ENCODE data around the gene ISG15. TPM values are rescaled to one million over a fixed set of nuclear protein-coding genes. Genes with fewer than 3 reads are reported as not detected.

Gene ISG15
- total and polyA plus RNA-seq, 4 donors: 27.7 to 48.8 (median 31.2) TPM

DNA sequence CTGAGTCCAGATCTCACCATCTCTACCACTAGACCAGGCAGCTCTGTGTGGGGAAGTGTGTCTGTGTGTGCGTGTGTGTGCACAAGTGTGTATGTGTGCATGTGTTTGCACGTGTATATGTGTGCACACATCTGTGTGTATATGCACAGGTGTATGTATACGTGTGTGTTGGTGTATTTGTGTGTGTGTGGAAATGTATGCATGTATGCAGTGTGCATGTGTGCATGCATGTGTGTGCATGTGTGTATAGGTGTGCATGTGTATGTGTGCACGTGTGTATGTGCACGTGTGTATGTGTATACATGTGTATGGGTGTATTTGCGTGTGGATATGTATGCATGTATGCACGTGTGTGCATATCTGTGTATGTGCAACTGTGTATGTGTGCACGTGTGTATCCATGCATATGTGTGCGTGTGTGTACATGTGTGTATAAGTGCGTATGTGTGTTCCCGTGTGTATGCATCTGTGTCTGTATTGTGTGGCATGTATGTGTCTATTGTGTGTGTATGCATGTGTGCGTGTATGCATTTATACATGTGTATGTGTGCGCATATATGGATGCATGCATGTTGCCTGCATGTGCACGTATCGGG lies 43.9 kb upstream of the ISG15 start:
- DNase-seq (ENCODE audit: low read depth in 4 of 6, low spot score in 6 of 6): no peak
- Histone ChIP-seq H3K36me3 (ENCODE audit: control insufficient read depth, insufficient read depth, low read length) (peaks cover 22% of the 10 kb centered on the region), H3K27ac (ENCODE audit: low read depth, low read length) (no peak overlapping the region), H3K4me1 (ENCODE audit: control insufficient read depth, insufficient read depth, low read length) (peaks cover 13% of the 10 kb centered on the region), H3K27me3 (ENCODE audit: control insufficient read depth, insufficient read depth, low read length) (peaks cover 69% of the 10 kb centered on the region), H3K9me3 (ENCODE audit: control insufficient read depth, insufficient read depth, low read length) (no peaks in the 10 kb centered on the region), H3K4me3 (ENCODE audit: low read depth, low read length) (no peak overlapping the region)
- WGBS (ENCODE audit: insufficient coverage): 91% methylated on average over 14 of the region's 15 CpGs

DNA sequence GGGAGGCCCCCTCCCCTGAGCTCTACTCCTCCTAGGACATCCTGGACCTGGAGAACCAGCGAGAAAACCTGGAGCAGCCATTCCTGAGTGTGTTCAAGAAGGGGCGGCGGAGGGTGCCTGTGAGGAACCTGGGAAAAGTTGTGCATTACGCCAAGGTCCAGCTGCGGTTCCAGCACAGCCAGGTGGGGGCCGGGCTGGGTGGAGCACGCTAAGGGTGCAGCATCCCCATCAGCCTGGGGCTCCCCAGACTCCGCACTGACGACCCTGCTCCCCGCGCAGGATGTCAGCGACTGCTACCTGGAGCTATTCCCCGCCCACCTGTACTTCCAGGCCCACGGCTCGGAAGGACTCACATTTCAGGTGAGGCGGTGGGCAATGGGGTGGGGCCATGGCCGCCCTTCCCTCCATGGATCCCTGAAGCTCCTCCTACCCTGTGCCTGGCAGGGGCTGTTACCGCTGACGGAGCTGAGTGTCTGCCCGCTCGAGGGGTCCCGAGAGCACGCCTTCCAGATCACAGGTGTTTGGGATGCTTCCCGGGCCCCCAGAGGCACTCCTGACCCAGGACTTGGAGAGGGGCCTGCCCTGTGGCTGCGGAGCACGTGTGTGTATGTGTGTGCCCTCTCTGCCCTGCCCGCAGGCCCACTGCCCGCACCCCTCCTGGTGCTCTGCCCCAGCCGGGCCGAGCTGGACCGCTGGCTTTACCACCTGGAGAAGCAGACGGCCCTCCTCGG lies 42.9 kb upstream of the ISG15 start:
- Histone ChIP-seq H3K9me3 (ENCODE audit: control insufficient read depth, insufficient read depth, low read length) (no peaks in the 10 kb centered on the region), H3K4me1 (ENCODE audit: control insufficient read depth, insufficient read depth, low read length) (peaks cover 13% of the 10 kb centered on the region), H3K27ac (ENCODE audit: low read depth, low read length) (no peak overlapping the region), H3K27me3 (ENCODE audit: control insufficient read depth, insufficient read depth, low read length) (peaks cover 69% of the 10 kb centered on the region), H3K4me3 (ENCODE audit: low read depth, low read length) (no peak overlapping the region), H3K36me3 (ENCODE audit: control insufficient read depth, insufficient read depth, low read length) (peaks cover 14% of the 10 kb centered on the region)
- DNase-seq (ENCODE audit: low read depth in 4 of 6, low spot score in 6 of 6): no peak
- 13% methylated on average over 33 of the region's 33 CpGs for WGBS (ENCODE audit: insufficient coverage)

DNA sequence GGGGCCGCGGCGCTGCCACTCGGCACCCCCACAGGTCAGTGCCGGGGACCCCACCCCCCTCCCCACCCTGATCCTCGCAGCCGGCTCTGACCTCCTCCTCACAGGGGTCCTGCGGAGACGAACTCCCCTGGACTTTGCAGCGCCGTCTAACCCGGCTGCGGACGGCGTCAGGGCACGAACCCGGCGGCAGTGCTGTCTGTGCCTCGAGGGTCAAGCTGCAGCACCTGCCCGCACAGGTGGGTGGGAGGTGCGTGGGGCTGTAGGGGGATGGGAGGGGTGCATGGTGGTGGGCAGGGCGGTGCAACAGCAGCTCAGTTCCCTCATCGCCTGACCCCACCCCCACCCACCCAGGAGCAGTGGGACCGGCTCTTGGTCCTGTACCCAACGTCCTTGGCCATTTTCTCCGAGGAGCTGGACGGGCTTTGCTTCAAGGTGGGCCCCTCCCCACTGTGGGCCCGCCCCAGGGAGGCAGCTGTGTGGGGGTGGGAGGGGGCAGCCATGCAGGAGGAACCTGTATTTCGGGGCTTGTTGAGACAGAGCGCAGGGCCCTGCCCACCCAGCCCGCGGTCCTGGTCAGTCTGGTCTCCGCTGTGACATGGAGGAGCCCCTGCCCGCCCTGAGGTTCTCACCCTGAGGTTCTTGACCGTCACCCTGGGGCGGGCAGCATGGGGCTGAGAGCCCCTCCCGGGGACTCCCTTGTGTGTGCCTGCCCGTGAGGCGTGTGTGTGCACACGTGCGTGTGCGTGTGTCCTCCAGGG lies 42.1 kb upstream of the ISG15 start:
- Histone ChIP-seq H3K27me3 (ENCODE audit: control insufficient read depth, insufficient read depth, low read length) (peaks cover 65% of the 10 kb centered on the region), H3K27ac (ENCODE audit: low read depth, low read length) (no peak overlapping the region), H3K36me3 (ENCODE audit: control insufficient read depth, insufficient read depth, low read length) (peaks cover 6% of the 10 kb centered on the region), H3K4me1 (ENCODE audit: control insufficient read depth, insufficient read depth, low read length) (peaks cover 15% of the 10 kb centered on the region), H3K4me3 (ENCODE audit: low read depth, low read length) (no peak overlapping the region), H3K9me3 (ENCODE audit: control insufficient read depth, insufficient read depth, low read length) (no peaks in the 10 kb centered on the region)
- 40% methylated on average over 34 of the region's 42 CpGs for WGBS (ENCODE audit: insufficient coverage)
- no peak for DNase-seq (ENCODE audit: low read depth in 4 of 6, low spot score in 6 of 6)

DNA sequence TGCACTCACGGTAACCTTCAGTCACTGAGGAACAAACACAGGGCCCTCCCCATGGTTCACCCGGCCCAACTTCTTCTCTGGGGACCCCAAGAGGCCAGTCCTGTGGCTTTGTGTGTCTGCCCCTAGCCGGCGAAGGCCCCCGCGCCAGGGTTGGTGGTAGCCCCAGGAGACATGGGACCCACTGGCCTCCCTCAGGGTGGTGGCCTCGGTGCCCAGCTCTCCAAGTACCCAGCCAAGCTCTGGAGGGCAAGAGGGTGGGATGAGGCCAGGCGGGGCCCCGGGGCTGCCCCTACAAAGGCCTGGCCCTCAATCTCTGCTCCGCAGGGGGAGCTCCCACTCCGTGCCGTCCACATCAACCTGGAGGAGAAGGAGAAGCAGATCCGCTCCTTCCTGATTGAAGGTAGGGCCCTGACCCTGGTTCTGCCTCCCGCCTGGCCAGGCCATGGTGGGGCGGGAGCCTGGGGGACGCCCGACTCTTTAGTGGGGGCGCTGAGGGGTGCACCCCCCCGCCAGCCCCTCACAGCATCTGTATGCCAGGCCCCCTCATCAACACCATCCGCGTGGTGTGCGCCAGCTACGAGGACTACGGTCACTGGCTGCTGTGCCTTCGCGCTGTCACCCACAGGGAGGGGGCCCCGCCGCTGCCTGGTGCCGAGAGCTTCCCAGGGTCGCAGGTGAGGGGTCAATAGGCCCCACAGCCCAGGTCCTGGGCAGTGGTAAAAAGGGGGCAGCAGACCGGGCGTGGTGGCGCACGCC lies 41.4 kb upstream of the ISG15 start:
- Histone ChIP-seq H3K36me3 (ENCODE audit: control insufficient read depth, insufficient read depth, low read length) (peaks cover 2% of the 10 kb centered on the region), H3K9me3 (ENCODE audit: control insufficient read depth, insufficient read depth, low read length) (no peaks in the 10 kb centered on the region), H3K27me3 (ENCODE audit: control insufficient read depth, insufficient read depth, low read length) (peaks cover 57% of the 10 kb centered on the region), H3K27ac (ENCODE audit: low read depth, low read length) (no peak overlapping the region), H3K4me3 (ENCODE audit: low read depth, low read length) (no peak overlapping the region), H3K4me1 (ENCODE audit: control insufficient read depth, insufficient read depth, low read length) (peaks cover 7% of the 10 kb centered on the region)
- 76% methylated on average over 33 of the region's 34 CpGs for WGBS (ENCODE audit: insufficient coverage)
- no peak for DNase-seq (ENCODE audit: low read depth in 4 of 6, low spot score in 6 of 6)

DNA sequence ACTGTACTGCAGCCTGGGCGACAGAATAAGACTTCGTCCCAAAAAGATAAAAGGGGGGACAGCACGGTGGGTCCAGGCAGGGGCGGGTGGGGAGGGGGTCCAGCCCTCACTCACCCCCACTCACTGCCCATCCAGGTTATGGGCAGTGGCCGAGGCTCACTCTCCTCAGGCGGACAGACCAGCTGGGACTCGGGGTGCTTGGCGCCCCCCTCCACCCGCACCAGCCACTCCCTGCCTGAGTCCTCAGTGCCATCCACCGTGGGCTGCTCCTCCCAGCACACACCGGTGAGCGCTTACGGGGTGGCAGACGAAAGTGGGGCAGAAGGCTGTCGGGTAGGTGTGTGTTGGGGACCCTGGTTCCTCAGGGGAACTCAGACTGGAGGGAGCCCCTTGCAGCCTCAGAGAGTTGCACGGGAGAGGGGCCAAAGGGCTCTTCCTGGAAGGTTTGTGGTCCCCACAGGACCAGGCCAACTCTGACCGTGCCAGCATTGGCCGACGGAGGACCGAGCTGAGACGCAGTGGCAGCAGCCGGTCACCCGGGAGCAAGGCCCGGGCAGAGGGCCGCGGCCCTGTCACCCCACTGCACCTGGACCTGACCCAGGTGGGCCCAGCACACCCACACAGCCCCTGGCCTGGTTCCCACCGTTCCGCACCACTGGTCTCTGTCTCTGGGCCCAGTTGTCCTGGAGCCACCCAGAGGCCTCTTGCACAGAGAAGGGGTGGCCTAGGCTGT lies 40.4 kb upstream of the ISG15 start:
- Histone ChIP-seq H3K36me3 (ENCODE audit: control insufficient read depth, insufficient read depth, low read length) (no peaks in the 10 kb centered on the region), H3K4me1 (ENCODE audit: control insufficient read depth, insufficient read depth, low read length) (peaks cover 4% of the 10 kb centered on the region), H3K27ac (ENCODE audit: low read depth, low read length) (no peak overlapping the region), H3K4me3 (ENCODE audit: low read depth, low read length) (no peak overlapping the region), H3K9me3 (ENCODE audit: control insufficient read depth, insufficient read depth, low read length) (no peaks in the 10 kb centered on the region), H3K27me3 (ENCODE audit: control insufficient read depth, insufficient read depth, low read length) (peaks cover 48% of the 10 kb centered on the region)
- no peak for DNase-seq (ENCODE audit: low read depth in 4 of 6, low spot score in 6 of 6)
- 84% methylated on average over 17 of the region's 28 CpGs for WGBS (ENCODE audit: insufficient coverage)

DNA sequence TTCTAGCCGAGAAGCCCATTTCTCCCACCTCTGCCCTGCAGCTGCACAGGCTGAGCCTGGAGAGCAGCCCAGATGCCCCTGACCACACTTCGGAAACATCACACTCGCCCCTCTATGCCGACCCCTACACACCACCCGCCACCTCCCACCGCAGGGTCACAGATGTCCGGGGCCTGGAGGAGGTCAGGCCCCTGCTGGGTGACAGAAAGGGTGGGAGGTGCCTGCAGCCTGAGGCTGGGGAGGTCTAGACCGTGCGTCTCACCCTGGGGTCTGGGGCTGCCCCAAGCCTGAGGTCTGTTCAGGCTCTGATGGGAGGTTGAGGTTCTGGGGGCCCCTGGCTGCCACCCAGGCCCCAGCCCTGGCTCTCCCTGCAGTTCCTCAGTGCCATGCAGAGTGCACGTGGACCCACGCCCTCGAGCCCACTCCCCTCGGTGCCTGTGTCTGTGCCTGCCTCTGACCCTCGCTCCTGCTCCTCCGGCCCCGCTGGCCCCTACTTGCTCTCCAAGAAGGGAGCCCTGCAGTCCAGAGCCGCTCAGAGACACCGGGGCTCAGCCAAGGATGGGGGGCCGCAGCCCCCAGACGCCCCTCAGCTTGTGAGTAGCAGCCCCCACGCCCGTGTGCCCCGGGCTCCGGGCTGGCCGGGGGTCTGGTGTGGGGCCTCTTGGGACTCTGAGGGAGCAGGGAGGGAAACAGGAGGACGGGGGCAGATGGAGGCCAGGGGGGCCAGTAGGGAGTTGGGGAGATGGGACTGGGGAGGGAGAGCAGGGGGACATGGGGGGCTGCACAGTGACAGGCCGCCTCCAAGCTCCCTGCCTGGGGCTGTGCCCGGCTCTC lies 39.6 kb upstream of the ISG15 start:
- Histone ChIP-seq H3K27ac (ENCODE audit: low read depth, low read length) (no peak overlapping the region), H3K36me3 (ENCODE audit: control insufficient read depth, insufficient read depth, low read length) (peaks cover 2% of the 10 kb centered on the region), H3K4me1 (ENCODE audit: control insufficient read depth, insufficient read depth, low read length) (peaks cover 4% of the 10 kb centered on the region), H3K4me3 (ENCODE audit: low read depth, low read length) (no peak overlapping the region), H3K27me3 (ENCODE audit: control insufficient read depth, insufficient read depth, low read length) (peaks cover 40% of the 10 kb centered on the region), H3K9me3 (ENCODE audit: control insufficient read depth, insufficient read depth, low read length) (no peaks in the 10 kb centered on the region)
- 78% methylated on average over 22 of the region's 28 CpGs for WGBS (ENCODE audit: insufficient coverage)
- DNase-seq (ENCODE audit: low read depth in 4 of 6, low spot score in 6 of 6): no peak

DNA sequence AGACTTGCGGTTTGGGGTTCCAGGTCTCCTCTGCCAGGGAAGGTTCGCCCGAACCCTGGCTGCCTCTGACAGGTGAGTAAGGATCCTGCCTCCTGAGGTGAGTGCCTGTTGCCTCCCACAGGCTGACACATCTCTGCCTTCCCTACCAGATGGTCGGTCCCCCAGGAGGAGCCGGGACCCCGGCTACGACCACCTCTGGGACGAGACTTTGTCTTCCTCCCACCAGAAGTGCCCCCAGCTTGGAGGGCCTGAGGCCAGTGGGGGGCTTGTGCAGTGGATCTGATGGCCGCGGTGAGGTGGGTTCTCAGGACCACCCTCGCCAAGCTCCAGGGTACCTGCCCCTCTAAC lies 39.0 kb upstream of the ISG15 start:
- peaks cover 4% of the 10 kb centered on the region for H3K4me1 ChIP-seq (ENCODE audit: control insufficient read depth, insufficient read depth, low read length)
- no peaks in the 10 kb centered on the region for H3K9me3 ChIP-seq (ENCODE audit: control insufficient read depth, insufficient read depth, low read length)
- WGBS (ENCODE audit: insufficient coverage): 83% methylated on average over 2 of the region's 11 CpGs
- H3K27me3 ChIP-seq (ENCODE audit: control insufficient read depth, insufficient read depth, low read length): peaks cover 37% of the 10 kb centered on the region
- no peak for DNase-seq (ENCODE audit: low read depth in 4 of 6, low spot score in 6 of 6)
- no peak overlapping the region for H3K4me3 ChIP-seq (ENCODE audit: low read depth, low read length)
- H3K27ac ChIP-seq (ENCODE audit: low read depth, low read length): no peak overlapping the region
- H3K36me3 ChIP-seq (ENCODE audit: control insufficient read depth, insufficient read depth, low read length): peaks cover 2% of the 10 kb centered on the region

DNA sequence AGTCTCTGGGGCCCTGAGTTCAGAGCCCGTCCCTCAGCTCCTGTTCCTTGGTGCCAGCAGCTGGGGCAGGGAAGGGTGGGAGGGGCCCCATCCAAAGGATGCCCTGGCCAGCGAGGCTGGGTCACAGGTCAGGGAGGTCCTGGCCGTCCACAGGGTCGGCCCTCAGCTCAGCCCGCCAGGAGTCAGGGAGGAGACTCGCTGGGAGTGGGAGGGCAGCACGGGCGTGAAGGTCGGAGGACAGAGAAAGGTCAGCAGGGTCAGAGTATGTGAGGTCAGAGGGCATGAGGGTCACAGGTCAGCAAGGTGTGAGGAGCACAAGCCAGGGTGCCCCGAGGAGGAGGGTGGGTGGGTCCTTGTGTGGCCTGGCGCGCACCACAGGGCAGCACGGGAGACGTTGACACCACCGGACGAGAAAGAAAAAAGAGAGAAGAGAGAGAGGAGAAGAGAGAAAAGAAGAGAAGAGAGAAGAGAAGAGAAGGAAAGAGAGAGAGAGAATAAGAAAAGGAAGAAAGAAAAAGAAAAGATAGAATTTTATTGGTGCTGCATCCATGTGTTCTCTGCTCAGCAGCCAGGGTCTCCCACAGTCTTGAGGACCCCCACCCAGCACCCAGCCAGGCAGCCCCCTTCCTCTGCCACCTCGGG lies 38.5 kb upstream of the ISG15 start:
- H3K27ac ChIP-seq (ENCODE audit: low read depth, low read length): no peak overlapping the region
- peaks cover 33% of the 10 kb centered on the region for H3K27me3 ChIP-seq (ENCODE audit: control insufficient read depth, insufficient read depth, low read length)
- peaks cover 2% of the 10 kb centered on the region for H3K36me3 ChIP-seq (ENCODE audit: control insufficient read depth, insufficient read depth, low read length)
- WGBS (ENCODE audit: insufficient coverage): 56% methylated on average over 17 of the region's 17 CpGs
- no peak for DNase-seq (ENCODE audit: low read depth in 4 of 6, low spot score in 6 of 6)
- H3K4me1 ChIP-seq (ENCODE audit: control insufficient read depth, insufficient read depth, low read length): peaks cover 4% of the 10 kb centered on the region
- no peaks in the 10 kb centered on the region for H3K9me3 ChIP-seq (ENCODE audit: control insufficient read depth, insufficient read depth, low read length)
- no peak overlapping the region for H3K4me3 ChIP-seq (ENCODE audit: low read depth, low read length)
